Measurements from ENCODE around the gene IL1RN. TPM values are rescaled to one million over a fixed set of nuclear protein-coding genes. Genes with fewer than 3 reads are reported as not detected.

IL1RN gene
- total RNA-seq, 2 donors from 2014 or later = 0.60 to 1.5 TPM

GRCh38 chr2:113181258-113182051 lies 54.1 kb downstream of the IL1RN start:
- ATAC-seq (peak in 1 of 2 donors; percentile 18), DNase-seq (no peak)
- intact Hi-C loops (cut with DNase I) = no loop called here

DNA sequence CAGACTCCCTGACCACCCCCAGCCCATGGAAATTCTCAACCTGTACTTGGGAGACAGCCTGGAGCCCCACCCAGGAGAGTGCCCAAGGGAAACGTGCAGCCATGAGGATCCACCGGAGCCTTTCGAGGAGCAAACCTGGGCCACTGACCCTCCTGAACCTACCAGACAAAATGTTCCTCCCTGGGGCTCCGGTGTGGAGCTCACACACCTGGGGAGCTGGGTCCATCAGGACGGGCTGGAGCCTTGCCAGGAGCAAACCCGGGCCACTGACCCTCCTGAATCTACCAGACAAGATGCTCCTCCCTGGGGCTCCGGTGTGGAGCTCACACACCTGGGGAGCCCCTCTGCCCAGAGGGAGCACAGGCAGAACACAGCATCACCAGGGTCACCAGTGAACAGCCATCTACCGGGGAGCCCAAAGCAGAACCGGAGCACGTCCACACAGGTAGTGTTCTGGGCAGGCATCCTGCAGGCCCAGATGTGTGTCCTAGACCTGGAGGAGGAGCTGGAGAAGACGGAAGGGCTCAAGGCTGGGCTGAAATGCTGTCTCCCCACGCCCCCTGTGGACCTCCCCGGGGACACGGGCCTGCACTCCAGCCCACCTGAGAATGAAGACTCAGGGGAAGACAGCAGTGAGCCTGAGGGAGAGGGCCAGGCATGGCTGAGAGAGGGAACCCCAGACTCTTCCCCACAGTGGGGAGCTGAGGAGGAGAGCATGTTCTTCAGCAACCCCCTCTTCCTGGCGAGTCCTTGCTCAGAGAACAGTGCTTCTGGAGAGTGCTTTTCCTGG lies 55.3 kb downstream of the IL1RN start:
- DNase-seq (no peak), ATAC-seq (no peak)
- intact Hi-C loops (cut with DNase I) = no loop called here

DNA sequence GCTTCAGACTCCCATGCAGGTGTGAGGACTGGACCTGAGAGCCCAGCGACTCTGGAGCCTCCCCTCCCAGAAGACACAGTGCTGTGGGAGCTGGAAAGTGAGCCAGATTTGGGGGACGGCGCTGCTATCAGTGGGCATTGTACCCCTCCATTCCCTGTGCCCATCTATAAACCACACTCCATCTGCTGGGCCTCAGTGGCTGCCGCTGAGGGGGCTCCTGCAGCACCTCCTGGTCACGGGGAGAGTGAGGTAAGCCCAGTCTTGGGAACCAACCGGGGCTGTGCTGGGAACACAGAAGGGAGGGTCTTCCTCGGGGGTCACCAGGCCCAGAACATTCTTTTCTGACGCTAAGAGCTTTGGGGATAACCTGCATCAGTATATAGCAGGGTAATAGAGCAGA lies 55.9 kb downstream of the IL1RN start:
- intact Hi-C loops (cut with DNase I) = no loop called here
- DNase-seq = no peak
- no peak for ATAC-seq

Other genes with a start within 250 kb of the IL1RN start
- not detected for gene IL37, start 216.4 kb upstream of the IL1RN start, total RNA-seq
- gene IL36G, start 149.6 kb upstream of the IL1RN start, total RNA-seq = not detected
- not detected for gene IL36A, start 122.1 kb upstream of the IL1RN start, total RNA-seq
- not detected for gene IL36B, start 74.7 kb upstream of the IL1RN start, total RNA-seq
- not detected for gene IL36RN, start 68.4 kb upstream of the IL1RN start, total RNA-seq
- gene IL1F10, start 59.6 kb upstream of the IL1RN start, total RNA-seq = not detected
- 1 to 10 TPM; 4.1 to 4.4 TPM for gene PSD4, start 46.4 kb downstream of the IL1RN start, total RNA-seq
- gene PAX8, start 151.3 kb downstream of the IL1RN start, total RNA-seq = 1 to 10 TPM in 1 of 2 donors, under 1 TPM in 1; 0.13 to 1.9 TPM